Measurements from ENCODE around the gene C2CD2L.
"Not testable (repeated sequence)": the region's sequence is repeated elsewhere in the genome, so short reads cannot be mapped to it uniquely, and the experiment has no call there.

The C2CD2L gene

DNA sequence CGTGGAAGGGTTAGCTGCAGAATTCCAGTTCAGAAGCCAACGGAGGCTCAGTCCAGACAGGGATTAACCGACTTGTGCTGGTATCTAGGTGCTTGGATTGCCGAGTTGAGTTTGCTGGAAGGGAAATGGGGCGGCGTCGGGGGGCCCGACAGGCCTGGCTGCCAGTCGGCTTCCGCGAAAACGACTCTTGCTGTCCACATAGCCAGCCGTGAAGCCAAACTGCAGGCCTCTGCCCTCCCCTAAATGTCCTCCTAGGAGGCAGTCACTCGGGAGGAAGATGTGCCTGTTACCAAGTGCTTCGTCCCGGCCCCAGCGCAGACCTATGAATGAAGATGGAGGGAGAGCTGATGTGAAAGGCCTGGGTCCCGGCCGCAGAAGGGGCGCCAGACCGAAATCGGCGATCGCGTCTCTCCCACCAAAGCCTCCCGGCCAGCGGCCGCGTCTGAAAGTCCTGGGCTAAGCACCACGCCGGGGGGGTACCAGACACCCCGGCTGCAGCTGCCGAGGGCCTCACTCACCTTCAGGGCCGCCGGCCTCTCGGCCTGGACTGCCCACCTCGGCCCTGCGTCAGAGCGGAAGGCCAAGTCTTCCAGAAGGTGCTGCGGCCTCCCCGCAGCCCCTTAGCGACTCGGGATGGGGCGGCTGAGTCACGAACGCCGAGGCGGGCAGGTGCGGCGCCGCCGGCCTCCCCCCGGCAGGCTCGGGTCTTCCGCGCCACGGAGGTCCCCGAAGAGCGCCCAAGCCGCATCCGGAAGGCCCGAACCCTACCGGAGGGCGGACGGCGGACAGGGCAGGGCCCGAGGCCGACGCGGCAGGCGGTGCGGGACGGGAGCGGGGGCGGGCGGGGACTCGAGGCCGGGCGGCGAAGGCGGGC, 13.0 kb upstream of the C2CD2L start:
- DNase-seq (ENCODE audit: low read depth, low spot score): no peak

DNA sequence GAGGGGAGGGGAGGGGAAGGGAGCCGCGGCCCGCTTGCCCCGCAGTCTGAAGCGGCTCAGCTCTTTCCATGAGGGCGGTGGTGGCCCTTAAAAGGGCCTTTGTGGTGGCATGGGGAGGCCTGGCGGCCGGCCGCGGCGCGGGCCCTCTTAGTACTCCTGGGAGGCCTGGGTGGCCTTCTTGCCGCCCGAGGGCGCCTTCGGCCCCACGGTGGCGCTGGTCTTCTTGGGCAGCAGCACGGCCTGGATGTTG, 12.4 kb upstream of the C2CD2L start:
- DNase-seq (ENCODE audit: low read depth, low spot score): no peak

DNA sequence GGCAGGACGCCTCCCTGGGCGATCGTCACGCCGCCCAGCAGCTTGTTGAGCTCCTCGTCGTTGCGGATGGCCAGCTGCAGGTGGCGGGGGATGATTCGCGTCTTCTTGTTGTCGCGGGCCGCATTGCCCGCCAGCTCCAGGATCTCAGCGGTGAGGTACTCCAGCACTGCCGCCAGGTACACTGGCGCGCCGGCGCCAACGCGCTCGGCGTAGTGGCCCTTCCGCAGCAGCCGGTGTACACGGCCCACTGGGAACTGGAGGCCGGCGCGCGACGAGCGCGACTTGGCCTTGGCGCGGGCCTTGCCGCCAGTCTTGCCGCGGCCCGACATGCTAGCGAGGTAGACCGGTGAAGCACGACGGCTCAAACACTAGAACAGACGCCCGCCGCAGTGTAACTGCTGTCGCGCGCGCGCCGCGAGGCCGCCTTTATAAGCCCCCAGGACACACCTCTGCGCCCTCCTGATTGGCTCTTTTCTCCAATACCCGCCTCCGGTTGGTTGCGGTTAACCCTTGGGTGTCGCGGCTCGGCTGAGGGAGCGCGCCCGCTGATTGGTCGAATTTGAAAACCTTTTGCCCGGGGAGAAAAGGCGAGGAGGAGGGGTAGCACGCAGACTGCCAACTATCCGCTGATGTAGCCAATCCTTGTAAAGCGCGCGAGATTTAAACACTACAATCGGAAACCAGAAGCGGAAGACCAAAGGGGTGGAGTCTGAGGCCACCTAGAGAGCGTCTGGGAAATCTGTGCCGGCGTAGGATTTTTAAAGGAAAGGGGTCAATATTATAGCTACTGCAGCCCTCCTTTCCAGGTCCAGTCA, 11.9 kb upstream of the C2CD2L start:
- peak; percentile 100 for DNase-seq (ENCODE audit: low read depth, low spot score)

DNA sequence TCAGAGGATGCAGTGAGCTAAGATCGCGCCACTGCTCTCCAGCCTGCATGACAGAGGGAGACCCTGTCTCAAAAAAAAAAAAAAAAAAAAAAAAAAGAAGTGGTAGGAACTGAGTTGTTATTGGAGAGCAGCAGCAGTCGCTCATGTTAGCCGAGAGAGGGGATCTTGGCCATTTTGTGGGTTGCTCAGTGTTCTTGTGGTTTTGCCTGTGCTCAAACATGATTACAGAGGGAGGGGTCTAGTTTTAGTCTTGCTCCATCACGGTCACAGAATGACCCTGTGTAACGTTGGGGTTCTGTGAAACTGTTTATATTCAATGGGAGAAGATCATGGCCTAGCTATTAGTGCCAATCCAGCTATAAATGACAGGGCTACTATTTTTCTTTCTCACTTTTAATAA, 7.4 kb upstream of the C2CD2L start:
- DNase-seq (ENCODE audit: low read depth, low spot score): no peak

- no peak for DNase-seq (ENCODE audit: low read depth, low spot score)
Observed at GRCh38 chr11:119100246-119100970, 6.7 kb upstream of the C2CD2L start.

- DNase-seq (ENCODE audit: low read depth, low spot score): no peak
Observed at GRCh38 chr11:119100994-119101758, 6.0 kb upstream of the C2CD2L start.

- peak; percentile 80 for DNase-seq (ENCODE audit: low read depth, low spot score)
Observed at GRCh38 chr11:119101759-119102423, 5.3 kb upstream of the C2CD2L start, which contains the start of gene DPAGT1. TSS of gene DPAGT1 (minus strand) at chr11:119101853. CDS start at chr11:119101655, 198 bp downstream.

- DNase-seq (ENCODE audit: low read depth, low spot score): not testable (repeated sequence)
Observed at GRCh38 chr11:119103161-119103664, 3.9 kb upstream of the C2CD2L start.

- no peak for DNase-seq (ENCODE audit: low read depth, low spot score)
Observed at GRCh38 chr11:119103793-119104192, 3.4 kb upstream of the C2CD2L start.

- no peak for DNase-seq (ENCODE audit: low read depth, low spot score)
Observed at GRCh38 chr11:119107538-119108145, 498 bp downstream of the C2CD2L start.

GRCh38 chr11:119108146-119108856, 1.2 kb downstream of the C2CD2L start:
- no peak for DNase-seq (ENCODE audit: low read depth, low spot score)

DNA sequence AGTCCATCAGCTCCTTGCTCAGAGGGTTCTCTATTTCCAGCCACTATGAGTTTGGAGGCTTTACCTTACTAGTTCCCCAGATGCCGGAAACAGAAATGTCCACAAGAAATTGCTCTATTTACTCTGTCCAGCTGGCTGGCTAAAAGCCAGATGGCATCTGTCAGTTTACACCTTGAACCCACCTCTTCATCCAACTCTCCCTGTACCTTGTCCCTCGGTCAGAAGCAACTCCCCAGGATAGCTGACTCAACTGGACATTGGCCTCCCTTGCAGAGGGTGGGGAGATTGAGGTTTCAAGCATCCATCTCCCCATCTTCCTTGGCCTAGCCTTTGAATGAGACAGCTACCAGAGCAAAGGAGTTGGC, 1.7 kb downstream of the C2CD2L start:
- no peak for DNase-seq (ENCODE audit: low read depth, low spot score)

DNA sequence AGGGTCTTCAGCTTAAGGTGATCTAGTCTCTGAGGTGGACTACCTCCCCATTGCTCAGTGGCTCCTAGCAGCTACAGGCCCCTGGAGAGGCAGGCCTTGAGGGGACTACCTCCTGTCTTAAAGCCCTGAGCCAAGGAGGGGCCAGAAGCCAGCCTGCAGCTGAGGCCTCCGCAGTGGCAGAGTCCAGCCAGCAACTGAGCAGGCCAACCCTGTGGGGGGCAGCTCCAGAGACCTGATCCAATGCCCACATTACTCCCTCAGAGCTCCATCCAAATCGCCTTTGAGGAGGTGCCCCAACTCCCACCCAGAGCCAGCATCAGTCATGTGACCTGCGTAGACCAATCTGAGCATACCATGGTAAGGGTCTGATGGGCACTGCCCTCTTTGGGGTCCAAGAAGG, 2.7 kb downstream of the C2CD2L start:
- no peak for DNase-seq (ENCODE audit: low read depth, low spot score)

DNA sequence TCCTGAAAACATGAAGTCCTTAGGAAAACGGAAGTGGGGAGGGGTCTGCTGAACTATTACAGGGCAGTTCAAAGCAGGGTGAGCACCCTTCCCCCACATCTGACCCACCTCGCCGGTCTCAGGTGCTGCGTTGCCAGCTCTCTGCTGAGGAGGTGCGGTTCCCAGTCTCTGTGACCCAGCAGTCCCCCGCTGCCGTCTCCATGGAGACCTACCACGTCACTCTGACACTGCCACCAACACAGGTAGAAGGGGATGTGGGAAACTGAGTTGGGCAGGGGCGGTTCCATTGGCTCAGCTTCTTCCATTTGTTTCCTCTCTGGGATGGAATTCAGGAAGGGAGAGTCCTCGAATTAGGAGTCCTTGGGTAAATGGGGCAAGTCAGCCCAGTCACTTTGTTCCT, 3.3 kb downstream of the C2CD2L start:
- no peak for DNase-seq (ENCODE audit: low read depth, low spot score)

DNA sequence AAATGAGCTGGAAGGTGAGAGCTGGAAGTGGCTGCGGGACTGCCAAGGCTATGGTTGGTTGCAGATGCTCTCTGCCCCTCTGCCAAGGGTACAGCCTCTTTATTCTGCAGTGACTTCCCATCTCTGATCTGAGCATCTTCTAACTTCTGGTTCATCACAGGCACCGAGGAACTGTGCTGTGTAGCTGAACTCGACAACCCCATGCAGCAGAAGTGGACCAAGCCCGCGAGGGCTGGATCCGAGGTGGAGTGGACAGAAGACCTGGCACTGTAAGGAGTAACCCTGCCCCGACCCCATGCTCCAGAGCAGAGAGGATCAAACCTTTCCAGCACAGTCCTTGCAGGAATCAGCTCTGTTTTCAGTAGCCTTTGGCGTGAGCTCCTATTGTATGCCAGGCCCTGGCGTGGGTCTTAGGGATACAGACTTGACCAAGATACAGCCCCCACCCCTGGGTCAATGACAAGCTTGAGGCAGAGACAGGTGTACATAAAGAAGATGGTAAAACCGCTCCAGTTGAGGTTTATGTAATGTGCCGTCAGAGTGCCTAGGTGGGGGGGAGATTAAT, 4.3 kb downstream of the C2CD2L start:
- DNase-seq (ENCODE audit: low read depth, low spot score): no peak

DNA sequence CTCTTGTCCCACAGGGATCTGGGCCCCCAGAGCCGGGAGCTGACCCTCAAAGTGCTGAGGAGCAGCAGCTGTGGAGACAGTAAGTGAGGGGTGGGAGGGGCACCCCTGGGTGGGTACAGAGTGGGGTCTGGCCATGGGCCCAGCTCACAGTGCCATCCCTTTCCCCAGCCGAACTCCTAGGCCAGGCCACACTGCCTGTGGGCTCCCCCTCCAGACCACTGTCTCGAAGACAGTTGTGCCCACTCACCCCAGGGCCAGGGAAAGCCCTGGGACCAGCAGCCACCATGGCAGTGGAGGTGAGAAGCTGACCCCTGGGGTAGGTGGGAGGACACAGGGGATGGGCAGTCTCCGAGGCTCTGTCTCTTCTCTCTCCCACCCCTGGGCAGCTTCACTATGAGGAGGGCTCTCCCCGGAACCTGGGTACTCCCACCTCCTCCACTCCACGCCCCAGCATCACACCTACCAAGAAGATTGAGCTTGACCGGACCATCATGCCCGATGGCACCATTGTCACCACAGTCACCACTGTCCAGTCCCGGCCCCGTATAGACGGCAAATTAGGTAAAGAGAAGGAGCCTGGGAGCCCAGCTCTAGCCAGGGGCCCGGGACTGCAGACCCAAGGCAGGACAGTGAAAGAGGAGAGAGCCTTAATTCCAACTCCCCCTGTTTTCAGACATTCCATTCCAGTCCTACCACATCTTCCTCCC, 5.3 kb downstream of the C2CD2L start:
- DNase-seq (ENCODE audit: low read depth, low spot score): no peak

GRCh38 chr11:119113716-119114115, 6.6 kb downstream of the C2CD2L start:
- no peak for DNase-seq (ENCODE audit: low read depth, low spot score)

- no peak for DNase-seq (ENCODE audit: low read depth, low spot score)
Observed at GRCh38 chr11:119114351-119114750, 7.2 kb downstream of the C2CD2L start.

Data from activated CD4-positive, CD25-positive, alpha-beta regulatory T cell treated with anti-CD3 and anti-CD28 coated beads, Interleukin-2, amount 50 U/mL, for 16 hours (primary cell).